Measurements from ENCODE around the gene DOCK4. TPM values are rescaled to one million over a fixed set of nuclear protein-coding genes. Genes with fewer than 3 reads are reported as not detected.

Gene DOCK4
- total RNA-seq, 1 experiment from 2014 or later, result 20.4 TPM

DNA sequence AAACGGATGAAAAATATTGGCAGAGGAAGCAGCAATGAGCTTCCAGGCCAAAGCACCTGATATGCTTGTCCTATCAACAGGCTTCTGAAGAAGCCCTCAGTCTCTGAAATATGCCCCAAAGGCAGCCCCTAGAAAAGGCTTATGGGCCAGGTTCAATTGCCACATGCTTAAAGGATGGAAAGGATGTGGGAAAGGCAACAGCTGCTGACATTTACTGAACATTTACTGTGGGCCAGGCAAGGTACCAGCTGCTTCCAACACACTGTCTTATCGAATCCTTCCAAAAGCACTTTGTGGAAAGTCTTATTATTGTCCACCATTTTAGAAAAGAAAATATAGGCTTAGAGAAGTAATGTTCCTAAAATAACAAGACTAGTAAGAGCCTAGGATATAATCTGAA lies 56.5 kb downstream of the DOCK4 start (continued):
- TF ChIP-seq, protein P1, sequence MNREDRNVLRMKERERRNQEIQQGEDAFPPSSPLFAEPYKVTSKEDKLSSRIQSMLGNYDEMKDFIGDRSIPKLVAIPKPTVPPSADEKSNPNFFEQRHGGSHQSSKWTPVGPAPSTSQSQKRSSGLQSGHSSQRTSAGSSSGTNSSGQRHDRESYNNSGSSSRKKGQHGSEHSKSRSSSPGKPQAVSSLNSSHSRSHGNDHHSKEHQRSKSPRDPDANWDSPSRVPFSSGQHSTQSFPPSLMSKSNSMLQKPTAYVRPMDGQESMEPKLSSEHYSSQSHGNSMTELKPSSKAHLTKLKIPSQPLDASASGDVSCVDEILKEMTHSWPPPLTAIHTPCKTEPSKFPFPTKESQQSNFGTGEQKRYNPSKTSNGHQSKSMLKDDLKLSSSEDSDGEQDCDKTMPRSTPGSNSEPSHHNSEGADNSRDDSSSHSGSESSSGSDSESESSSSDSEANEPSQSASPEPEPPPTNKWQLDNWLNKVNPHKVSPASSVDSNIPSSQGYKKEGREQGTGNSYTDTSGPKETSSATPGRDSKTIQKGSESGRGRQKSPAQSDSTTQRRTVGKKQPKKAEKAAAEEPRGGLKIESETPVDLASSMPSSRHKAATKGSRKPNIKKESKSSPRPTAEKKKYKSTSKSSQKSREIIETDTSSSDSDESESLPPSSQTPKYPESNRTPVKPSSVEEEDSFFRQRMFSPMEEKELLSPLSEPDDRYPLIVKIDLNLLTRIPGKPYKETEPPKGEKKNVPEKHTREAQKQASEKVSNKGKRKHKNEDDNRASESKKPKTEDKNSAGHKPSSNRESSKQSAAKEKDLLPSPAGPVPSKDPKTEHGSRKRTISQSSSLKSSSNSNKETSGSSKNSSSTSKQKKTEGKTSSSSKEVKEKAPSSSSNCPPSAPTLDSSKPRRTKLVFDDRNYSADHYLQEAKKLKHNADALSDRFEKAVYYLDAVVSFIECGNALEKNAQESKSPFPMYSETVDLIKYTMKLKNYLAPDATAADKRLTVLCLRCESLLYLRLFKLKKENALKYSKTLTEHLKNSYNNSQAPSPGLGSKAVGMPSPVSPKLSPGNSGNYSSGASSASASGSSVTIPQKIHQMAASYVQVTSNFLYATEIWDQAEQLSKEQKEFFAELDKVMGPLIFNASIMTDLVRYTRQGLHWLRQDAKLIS (CRISPR knock-in tag; IDR thresholded peaks at IDR 0.05; ENCODE audit: borderline replicate concordance), result no peak
- no peak for TF ChIP-seq ZNF317 (CRISPR knock-in tag; IDR thresholded peaks at IDR 0.05; ENCODE audit: borderline replicate concordance, low read depth)
- TF ChIP-seq, protein P2, sequence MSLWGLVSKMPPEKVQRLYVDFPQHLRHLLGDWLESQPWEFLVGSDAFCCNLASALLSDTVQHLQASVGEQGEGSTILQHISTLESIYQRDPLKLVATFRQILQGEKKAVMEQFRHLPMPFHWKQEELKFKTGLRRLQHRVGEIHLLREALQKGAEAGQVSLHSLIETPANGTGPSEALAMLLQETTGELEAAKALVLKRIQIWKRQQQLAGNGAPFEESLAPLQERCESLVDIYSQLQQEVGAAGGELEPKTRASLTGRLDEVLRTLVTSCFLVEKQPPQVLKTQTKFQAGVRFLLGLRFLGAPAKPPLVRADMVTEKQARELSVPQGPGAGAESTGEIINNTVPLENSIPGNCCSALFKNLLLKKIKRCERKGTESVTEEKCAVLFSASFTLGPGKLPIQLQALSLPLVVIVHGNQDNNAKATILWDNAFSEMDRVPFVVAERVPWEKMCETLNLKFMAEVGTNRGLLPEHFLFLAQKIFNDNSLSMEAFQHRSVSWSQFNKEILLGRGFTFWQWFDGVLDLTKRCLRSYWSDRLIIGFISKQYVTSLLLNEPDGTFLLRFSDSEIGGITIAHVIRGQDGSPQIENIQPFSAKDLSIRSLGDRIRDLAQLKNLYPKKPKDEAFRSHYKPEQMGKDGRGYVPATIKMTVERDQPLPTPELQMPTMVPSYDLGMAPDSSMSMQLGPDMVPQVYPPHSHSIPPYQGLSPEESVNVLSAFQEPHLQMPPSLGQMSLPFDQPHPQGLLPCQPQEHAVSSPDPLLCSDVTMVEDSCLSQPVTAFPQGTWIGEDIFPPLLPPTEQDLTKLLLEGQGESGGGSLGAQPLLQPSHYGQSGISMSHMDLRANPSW (CRISPR knock-in tag; conservative IDR thresholded peaks at IDR 0.05; ENCODE audit: low read depth), result no peak

DNA sequence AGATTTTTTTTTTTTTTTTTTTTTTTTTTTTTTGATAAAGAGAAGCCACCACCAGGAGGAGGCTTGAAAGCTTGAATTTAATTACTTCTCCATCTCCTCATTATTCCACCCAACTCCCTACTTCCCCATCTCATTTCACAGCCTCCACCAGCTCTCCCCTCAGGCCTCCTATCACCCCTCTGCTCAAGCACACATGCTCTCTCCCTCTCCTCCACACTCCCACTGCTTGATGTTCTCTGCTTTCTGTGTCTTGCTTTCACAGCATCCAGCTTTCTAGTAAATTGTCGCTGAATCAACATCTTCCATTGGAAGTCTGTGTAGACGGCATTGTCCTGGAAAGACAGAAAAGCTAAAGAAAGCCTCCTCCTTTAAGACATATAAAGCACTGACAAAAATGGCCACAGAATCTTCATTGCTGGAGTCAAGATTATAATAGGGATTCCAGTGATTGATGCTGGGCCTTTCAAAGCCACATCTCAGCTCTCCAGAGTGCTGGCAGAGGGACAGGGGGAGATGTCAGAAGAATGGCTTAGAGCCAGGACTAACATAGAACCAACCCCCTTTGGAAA lies 58.3 kb downstream of the DOCK4 start:
- ChIA-PET POLR2A (interaction anchor here (0.7 kb wide), 1 partner anchor 219 kb away, joined by 6 read pairs; no protein-coding TSS in a partner anchor), CTCF (interaction anchor here (0.6 to 1.5 kb wide), 5 partner anchors 9 to 418 kb away, joined by 3 to 8 read pairs (median 4); no protein-coding TSS in a partner anchor)
- TF ChIP-seq, protein P3, sequence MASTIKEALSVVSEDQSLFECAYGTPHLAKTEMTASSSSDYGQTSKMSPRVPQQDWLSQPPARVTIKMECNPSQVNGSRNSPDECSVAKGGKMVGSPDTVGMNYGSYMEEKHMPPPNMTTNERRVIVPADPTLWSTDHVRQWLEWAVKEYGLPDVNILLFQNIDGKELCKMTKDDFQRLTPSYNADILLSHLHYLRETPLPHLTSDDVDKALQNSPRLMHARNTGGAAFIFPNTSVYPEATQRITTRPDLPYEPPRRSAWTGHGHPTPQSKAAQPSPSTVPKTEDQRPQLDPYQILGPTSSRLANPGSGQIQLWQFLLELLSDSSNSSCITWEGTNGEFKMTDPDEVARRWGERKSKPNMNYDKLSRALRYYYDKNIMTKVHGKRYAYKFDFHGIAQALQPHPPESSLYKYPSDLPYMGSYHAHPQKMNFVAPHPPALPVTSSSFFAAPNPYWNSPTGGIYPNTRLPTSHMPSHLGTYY (CRISPR knock-in tag; IDR thresholded peaks at IDR 0.05), result no peak
- TF ChIP-seq KAT7 (CRISPR knock-in tag; IDR thresholded peaks at IDR 0.05; ENCODE audit: borderline replicate concordance), result no peak
- Mint-ChIP-seq H3K4me3 (no peak overlapping the region), H3K36me3 (no peaks in the 10 kb centered on the region), H3K4me1 (peaks cover 21% of the 10 kb centered on the region), H3K27me3 (ENCODE audit: low read depth) (no peaks in the 10 kb centered on the region), H3K9me3 (no peaks in the 10 kb centered on the region), H3K27ac (no peak overlapping the region)
- ATAC-seq, result peak; percentile 70
- DNase-seq (ENCODE audit: low spot score), result no peak

DNA sequence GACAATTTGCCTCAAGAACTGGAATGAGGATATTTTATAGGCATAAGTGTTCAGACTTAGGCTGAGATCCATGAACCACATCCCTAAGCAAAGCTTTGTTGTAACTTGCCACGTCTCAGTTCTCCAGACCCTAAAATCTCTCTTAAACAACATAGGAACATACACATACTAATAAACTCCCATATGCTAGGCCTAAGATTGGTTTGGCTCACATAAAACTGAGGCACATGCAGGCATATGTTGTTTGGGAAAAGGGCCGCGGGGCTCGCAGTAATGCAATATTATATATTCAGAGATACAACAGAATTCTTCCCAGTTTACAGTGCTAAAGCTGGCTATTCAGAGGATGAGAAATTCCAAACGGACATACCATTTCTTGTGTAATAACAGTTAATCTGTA lies 61.0 kb downstream of the DOCK4 start:
- Mint-ChIP-seq H3K27ac (no peak overlapping the region), H3K4me1 (peaks cover 24% of the 10 kb centered on the region), H3K36me3 (no peaks in the 10 kb centered on the region), H3K27me3 (ENCODE audit: low read depth) (no peaks in the 10 kb centered on the region), H3K4me3 (no peak overlapping the region), H3K9me3 (no peaks in the 10 kb centered on the region)
- ChIA-PET CTCF (no interaction called here), POLR2A (no interaction called here)
- no peak for DNase-seq (ENCODE audit: low spot score)
- ATAC-seq, result no peak
- TF ChIP-seq, protein P4, sequence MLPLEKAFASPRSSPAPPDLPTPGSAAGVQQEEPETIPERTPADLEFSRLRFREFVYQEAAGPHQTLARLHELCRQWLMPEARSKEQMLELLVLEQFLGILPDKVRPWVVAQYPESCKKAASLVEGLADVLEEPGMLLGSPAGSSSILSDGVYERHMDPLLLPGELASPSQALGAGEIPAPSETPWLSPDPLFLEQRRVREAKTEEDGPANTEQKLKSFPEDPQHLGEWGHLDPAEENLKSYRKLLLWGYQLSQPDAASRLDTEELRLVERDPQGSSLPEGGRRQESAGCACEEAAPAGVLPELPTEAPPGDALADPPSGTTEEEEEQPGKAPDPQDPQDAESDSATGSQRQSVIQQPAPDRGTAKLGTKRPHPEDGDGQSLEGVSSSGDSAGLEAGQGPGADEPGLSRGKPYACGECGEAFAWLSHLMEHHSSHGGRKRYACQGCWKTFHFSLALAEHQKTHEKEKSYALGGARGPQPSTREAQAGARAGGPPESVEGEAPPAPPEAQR (CRISPR knock-in tag; IDR thresholded peaks at IDR 0.05), result no peak
- TF ChIP-seq FOXK1 (CRISPR knock-in tag; IDR thresholded peaks at IDR 0.05) (no peak), ZNF396 (CRISPR knock-in tag; IDR thresholded peaks at IDR 0.05; ENCODE audit: borderline replicate concordance) (no peak), NR3C1 (CRISPR knock-in tag; conservative IDR thresholded peaks at IDR 0.05; ENCODE audit: low read depth) (no peak), GRHL2 (CRISPR knock-in tag; IDR thresholded peaks at IDR 0.05; ENCODE audit: insufficient replicate concordance, severe bottlenecking) (no peak), GTF2I (CRISPR knock-in tag; conservative IDR thresholded peaks at IDR 0.05) (no peak), ZNF423 (CRISPR knock-in tag; IDR thresholded peaks at IDR 0.05) (no peak), MXD4 (CRISPR knock-in tag; IDR thresholded peaks at IDR 0.05; ENCODE audit: borderline replicate concordance) (no peak)
- TF ChIP-seq, protein P5, sequence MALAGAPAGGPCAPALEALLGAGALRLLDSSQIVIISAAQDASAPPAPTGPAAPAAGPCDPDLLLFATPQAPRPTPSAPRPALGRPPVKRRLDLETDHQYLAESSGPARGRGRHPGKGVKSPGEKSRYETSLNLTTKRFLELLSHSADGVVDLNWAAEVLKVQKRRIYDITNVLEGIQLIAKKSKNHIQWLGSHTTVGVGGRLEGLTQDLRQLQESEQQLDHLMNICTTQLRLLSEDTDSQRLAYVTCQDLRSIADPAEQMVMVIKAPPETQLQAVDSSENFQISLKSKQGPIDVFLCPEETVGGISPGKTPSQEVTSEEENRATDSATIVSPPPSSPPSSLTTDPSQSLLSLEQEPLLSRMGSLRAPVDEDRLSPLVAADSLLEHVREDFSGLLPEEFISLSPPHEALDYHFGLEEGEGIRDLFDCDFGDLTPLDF (CRISPR knock-in tag; IDR thresholded peaks at IDR 0.05), result no peak
- TF ChIP-seq, protein P6, sequence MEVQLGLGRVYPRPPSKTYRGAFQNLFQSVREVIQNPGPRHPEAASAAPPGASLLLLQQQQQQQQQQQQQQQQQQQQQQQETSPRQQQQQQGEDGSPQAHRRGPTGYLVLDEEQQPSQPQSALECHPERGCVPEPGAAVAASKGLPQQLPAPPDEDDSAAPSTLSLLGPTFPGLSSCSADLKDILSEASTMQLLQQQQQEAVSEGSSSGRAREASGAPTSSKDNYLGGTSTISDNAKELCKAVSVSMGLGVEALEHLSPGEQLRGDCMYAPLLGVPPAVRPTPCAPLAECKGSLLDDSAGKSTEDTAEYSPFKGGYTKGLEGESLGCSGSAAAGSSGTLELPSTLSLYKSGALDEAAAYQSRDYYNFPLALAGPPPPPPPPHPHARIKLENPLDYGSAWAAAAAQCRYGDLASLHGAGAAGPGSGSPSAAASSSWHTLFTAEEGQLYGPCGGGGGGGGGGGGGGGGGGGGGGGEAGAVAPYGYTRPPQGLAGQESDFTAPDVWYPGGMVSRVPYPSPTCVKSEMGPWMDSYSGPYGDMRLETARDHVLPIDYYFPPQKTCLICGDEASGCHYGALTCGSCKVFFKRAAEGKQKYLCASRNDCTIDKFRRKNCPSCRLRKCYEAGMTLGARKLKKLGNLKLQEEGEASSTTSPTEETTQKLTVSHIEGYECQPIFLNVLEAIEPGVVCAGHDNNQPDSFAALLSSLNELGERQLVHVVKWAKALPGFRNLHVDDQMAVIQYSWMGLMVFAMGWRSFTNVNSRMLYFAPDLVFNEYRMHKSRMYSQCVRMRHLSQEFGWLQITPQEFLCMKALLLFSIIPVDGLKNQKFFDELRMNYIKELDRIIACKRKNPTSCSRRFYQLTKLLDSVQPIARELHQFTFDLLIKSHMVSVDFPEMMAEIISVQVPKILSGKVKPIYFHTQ (CRISPR knock-in tag; IDR thresholded peaks at IDR 0.05), result no peak
- TF ChIP-seq, protein P7, sequence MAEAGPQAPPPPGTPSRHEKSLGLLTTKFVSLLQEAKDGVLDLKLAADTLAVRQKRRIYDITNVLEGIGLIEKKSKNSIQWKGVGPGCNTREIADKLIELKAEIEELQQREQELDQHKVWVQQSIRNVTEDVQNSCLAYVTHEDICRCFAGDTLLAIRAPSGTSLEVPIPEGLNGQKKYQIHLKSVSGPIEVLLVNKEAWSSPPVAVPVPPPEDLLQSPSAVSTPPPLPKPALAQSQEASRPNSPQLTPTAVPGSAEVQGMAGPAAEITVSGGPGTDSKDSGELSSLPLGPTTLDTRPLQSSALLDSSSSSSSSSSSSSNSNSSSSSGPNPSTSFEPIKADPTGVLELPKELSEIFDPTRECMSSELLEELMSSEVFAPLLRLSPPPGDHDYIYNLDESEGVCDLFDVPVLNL (CRISPR knock-in tag; IDR thresholded peaks at IDR 0.05; ENCODE audit: borderline replicate concordance, low read depth), result no peak
- TF ChIP-seq, protein P8, sequence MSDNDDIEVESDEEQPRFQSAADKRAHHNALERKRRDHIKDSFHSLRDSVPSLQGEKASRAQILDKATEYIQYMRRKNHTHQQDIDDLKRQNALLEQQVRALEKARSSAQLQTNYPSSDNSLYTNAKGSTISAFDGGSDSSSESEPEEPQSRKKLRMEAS (CRISPR knock-in tag; IDR thresholded peaks at IDR 0.05), result no peak
